K562 (cell line): Measurements from ENCODE around the gene GRB2. TPM values are rescaled to one million over a fixed set of nuclear protein-coding genes. Genes with fewer than 3 reads are reported as not detected.
A peak's percentile ranks its signal among the peaks of the same experiment; 100 is the strongest.

Experiments used
- CBX8 ChIP-seq: fragments of 200-600 bp; sonication (generic); IDR thresholded peaks from 2 replicates; pipeline ENCODE4 v1.6.1; 2012; ENCODE audit warnings: borderline replicate concordance, mixed run types, low read depth, mild to moderate bottlenecking, moderate library complexity, mixed read lengths, low read length, control low read depth, inconsistent platforms; ENCODE audit not compliant: poor library complexity, severe bottlenecking; ENCODE audit errors: extremely low read depth
- HDAC1 ChIP-seq, 2 experiments: fragments of 450-650 bp; IDR thresholded peaks; 2 replicates each; pipeline ENCODE4 v1.6.1; 2016 to 2017; ENCODE audit warnings: inconsistent platforms in 1 of 2, mild to moderate bottlenecking in 1 of 2, moderate library complexity in 1 of 2
- LEF1 ChIP-seq: fragments of 450-650 bp; IDR thresholded peaks from 2 replicates; pipeline ENCODE4 v1.6.1; 2016; ENCODE audit warnings: mild to moderate bottlenecking
- MAZ ChIP-seq, 2 experiments: fragments of 450-650 bp in 1 of 2; sonication (generic) in 1 of 2; formaldehyde crosslinking; IDR thresholded peaks in 1 of 2; conservative IDR thresholded peaks in 1 of 2; 2 replicates each; pipeline versions ENCODE4 v1.4.0 to v1.5.0; 2020; ENCODE audit warnings: mild to moderate bottlenecking in 1 of 2, missing genetic modification reagents in 1 of 2
- MIER1 ChIP-seq: fragments of 450-650 bp; IDR thresholded peaks from 2 replicates; pipeline ENCODE4 v1.6.1; 2016; ENCODE audit warnings: antibody characterized with exemption, mild to moderate bottlenecking, low read depth
- PHF8 ChIP-seq: fragments of 200-600 bp; sonication (generic); IDR thresholded peaks from 2 replicates; pipeline ENCODE4 v1.6.1; 2012; ENCODE audit warnings: mixed run types, mild to moderate bottlenecking, inconsistent platforms, low read length, moderate library complexity, borderline replicate concordance
- RBBP5 ChIP-seq: fragments of 200-600 bp; sonication (generic); IDR thresholded peaks from 2 replicates; pipeline ENCODE4 v1.6.1; 2012; ENCODE audit warnings: borderline replicate concordance, mild to moderate bottlenecking, low read length, control low read depth, inconsistent platforms; ENCODE audit not compliant: insufficient read depth, poor library complexity, severe bottlenecking
- SNIP1 ChIP-seq: fragments of 450-650 bp; IDR thresholded peaks from 2 replicates; pipeline ENCODE4 v1.7.1; 2017; ENCODE audit warnings: low read depth, mild to moderate bottlenecking
- SRSF7 ChIP-seq: fragments of 200-400 bp; formaldehyde crosslinking; optimal IDR thresholded peaks from 2 replicates; pipeline ENCODE3; 2017; ENCODE audit warnings: mild to moderate bottlenecking, low read depth, low read length
- TAF1 ChIP-seq: IDR thresholded peaks from 2 replicates; pipeline ENCODE4 v1.6.1; 2011; ENCODE audit warnings: mild to moderate bottlenecking, low read length, moderate library complexity; ENCODE audit not compliant: insufficient read depth, control insufficient read depth, severe bottlenecking; ENCODE audit errors: extremely low read depth
- ZBTB17 ChIP-seq: fragments of 450-650 bp; formaldehyde crosslinking; IDR thresholded peaks from 2 replicates; pipeline ENCODE4 v1.4.0; 2020; ENCODE audit warnings: mild to moderate bottlenecking
- ZNF140 ChIP-seq: fragments of 250-450 bp; sonication (Bioruptor Pico); IDR thresholded peaks from 2 replicates; pipeline ENCODE4 v1.8.0; 2021; ENCODE audit warnings: moderate library complexity, mild to moderate bottlenecking, inconsistent platforms
- ZNF184 ChIP-seq: sonication (generic); formaldehyde crosslinking; IDR thresholded peaks from 2 replicates; pipeline ENCODE4 v1.5.0; 2020; ENCODE audit warnings: missing genetic modification reagents
- ZNF197 ChIP-seq: fragments of 200-800 bp; sonication (Bioruptor generic); IDR thresholded peaks from 2 replicates; pipeline ENCODE4 v1.6.1; 2016; ENCODE audit warnings: low read depth, missing genetic modification characterization, missing compliant biosample characterization
- ZNF253 ChIP-seq: fragments of 250-450 bp; sonication (Bioruptor Pico); conservative IDR thresholded peaks from 2 replicates; pipeline ENCODE4 v1.6.1; 2021; ENCODE audit warnings: mild to moderate bottlenecking
- ZNF584 ChIP-seq: fragments of 200-800 bp; sonication (Bioruptor generic); IDR thresholded peaks from 2 replicates; pipeline ENCODE4 v1.6.1; 2016; ENCODE audit warnings: low read depth, mild to moderate bottlenecking, missing genetic modification characterization, missing compliant biosample characterization
- ZNF589 ChIP-seq: fragments of 200-800 bp; sonication (Bioruptor generic); IDR thresholded peaks from 2 replicates; pipeline ENCODE4 v1.6.1; 2016; ENCODE audit warnings: low read depth, missing genetic modification characterization, missing compliant biosample characterization
- polyA plus RNA-seq, 8 experiments: library from polyadenylated mRNA; depleted of rRNA in 4 of 8; stranded (reverse) in 5 of 8; unstranded in 3 of 8; fragments of >200 nt; fragmentation: Nextera tagmentation in 2 of 8; fragmentation: Illumina TruSeq in 1 of 8; extraction: Ambion mirVana in 2 of 8; extraction: Trizol in 1 of 8; gene quantifications; 2 replicates each; pipeline versions ENCODE4 v1.2.1 to v1.2.3, GENCODE V29; 2011 to 2014; ENCODE audit warnings: inconsistent platforms in 1 of 8, missing spikeins in 1 of 8
- total RNA-seq, 7 experiments: library from RNA; depleted of rRNA in 6 of 7; stranded (reverse); fragments of >200 nt in 6 of 7; fragmentation: Illumina TruSeq in 2 of 7; extraction: Trizol in 2 of 7; gene quantifications; 2 replicates each; pipeline versions ENCODE4 v1.2.1 to v1.2.3, GENCODE V29; 2011 to 2021; ENCODE audit warnings: low replicate concordance in 1 of 7
- TF ChIP-seq, protein P1 (sequence below): IDR thresholded peaks from 3 replicates; pipeline ENCODE4 v1.6.1; 2011; ENCODE audit warnings: borderline replicate concordance, mild to moderate bottlenecking; ENCODE audit not compliant: insufficient read length, insufficient read depth
- TF ChIP-seq, protein P2 (sequence below), 2 experiments: fragments of 450-650 bp in 1 of 2; sonication (generic) in 1 of 2; formaldehyde crosslinking in 1 of 2; IDR thresholded peaks in 1 of 2; conservative IDR thresholded peaks in 1 of 2; 2 replicates each; pipeline versions ENCODE4 v1.6.1 to v1.8.1; 2016 to 2023; ENCODE audit warnings: mild to moderate bottlenecking in 2 of 2, moderate library complexity in 2 of 2, inconsistent platforms in 1 of 2, missing genetic modification reagents in 1 of 2
- TF ChIP-seq, protein P3 (sequence below): fragments of 450-650 bp; IDR thresholded peaks from one replicate; pipeline ENCODE4 v1.6.1; 2018; ENCODE audit warnings: mild to moderate bottlenecking, moderate library complexity; ENCODE audit not compliant: partially characterized antibody
- TF ChIP-seq, protein P4 (sequence below): IDR thresholded peaks from 2 replicates; pipeline ENCODE4 v1.6.1; 2014; ENCODE audit warnings: antibody characterized with exemption

GRB2 gene
- total and polyA plus RNA-seq, 9 of the 15 experiments (the other 6 are each of a cell fraction or from before 2014, with no cell fraction given): 57.2 to 136 (median 84.8) TPM

DNA sequence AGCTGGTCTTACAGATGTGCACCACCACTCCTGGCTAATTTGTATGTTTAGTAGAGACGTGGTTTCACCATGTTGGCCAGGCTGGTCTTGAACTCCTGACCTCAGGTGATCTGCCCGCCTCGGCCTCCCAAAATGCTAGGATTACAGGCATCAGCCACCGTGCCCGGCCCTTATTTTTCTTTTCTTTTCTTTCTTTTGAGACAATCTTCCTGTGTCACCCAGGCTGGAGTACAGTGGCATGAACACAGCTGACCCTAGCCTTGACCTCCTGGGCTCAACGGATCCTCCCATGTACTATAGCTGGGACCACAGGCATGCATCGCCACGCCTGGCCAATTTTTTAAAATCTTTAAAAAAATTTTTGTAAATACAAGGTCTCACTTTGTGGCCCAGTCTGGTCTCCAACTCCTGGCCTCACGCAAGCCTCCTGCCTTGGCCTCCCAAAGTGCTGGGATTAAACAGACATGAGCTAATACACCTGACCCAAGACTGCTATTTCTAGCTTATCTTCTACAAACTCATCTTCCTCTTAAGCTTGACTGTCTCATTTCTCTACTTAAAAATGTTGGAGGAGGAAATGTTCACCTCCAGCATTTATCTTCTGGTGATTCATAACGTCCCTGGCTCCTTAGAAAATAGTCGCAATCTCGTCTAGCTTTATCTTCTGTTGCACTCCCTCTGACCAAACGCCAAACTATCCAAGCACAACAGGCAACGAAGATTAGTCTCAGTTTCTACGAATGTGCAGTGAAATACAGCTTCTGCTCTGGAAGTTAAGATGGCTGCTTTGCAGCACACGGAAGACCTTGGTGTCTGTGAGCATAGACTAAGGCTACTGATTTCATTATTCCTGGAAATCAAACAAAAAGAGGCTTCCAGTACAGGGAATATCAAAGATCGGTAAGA is 42.7 kb upstream of the GRB2 start (continued):
- TF ChIP-seq, protein P1, sequence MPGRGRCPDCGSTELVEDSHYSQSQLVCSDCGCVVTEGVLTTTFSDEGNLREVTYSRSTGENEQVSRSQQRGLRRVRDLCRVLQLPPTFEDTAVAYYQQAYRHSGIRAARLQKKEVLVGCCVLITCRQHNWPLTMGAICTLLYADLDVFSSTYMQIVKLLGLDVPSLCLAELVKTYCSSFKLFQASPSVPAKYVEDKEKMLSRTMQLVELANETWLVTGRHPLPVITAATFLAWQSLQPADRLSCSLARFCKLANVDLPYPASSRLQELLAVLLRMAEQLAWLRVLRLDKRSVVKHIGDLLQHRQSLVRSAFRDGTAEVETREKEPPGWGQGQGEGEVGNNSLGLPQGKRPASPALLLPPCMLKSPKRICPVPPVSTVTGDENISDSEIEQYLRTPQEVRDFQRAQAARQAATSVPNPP: no peak
- TF ChIP-seq PHF8: no peak
- peak; percentile 62; the same call in 1 of the 2 replicates for TF ChIP-seq LEF1
- TF ChIP-seq ZBTB17 (CRISPR knock-in tag): no peak
- TF ChIP-seq ZNF589 (CRISPR knock-in tag): peak; percentile 60; the same call in 1 of the 2 replicates
- TF ChIP-seq SRSF7: no peak
- TF ChIP-seq, protein P2, sequence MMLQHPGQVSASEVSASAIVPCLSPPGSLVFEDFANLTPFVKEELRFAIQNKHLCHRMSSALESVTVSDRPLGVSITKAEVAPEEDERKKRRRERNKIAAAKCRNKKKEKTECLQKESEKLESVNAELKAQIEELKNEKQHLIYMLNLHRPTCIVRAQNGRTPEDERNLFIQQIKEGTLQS (IDR thresholded peaks at IDR 0.05): peak; percentile 81
- TF ChIP-seq, protein P2 (CRISPR knock-in tag; conservative IDR thresholded peaks at IDR 0.05): no peak
- no peak for TF ChIP-seq ZNF197
- no peak for TF ChIP-seq ZNF184 (CRISPR knock-in tag)
- TF ChIP-seq, protein P3, sequence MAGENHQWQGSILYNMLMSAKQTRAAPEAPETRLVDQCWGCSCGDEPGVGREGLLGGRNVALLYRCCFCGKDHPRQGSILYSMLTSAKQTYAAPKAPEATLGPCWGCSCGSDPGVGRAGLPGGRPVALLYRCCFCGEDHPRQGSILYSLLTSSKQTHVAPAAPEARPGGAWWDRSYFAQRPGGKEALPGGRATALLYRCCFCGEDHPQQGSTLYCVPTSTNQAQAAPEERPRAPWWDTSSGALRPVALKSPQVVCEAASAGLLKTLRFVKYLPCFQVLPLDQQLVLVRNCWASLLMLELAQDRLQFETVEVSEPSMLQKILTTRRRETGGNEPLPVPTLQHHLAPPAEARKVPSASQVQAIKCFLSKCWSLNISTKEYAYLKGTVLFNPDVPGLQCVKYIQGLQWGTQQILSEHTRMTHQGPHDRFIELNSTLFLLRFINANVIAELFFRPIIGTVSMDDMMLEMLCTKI: no peak
- no peak for TF ChIP-seq RBBP5
- no peak for TF ChIP-seq CBX8
- no peak for TF ChIP-seq SNIP1
- TF ChIP-seq TAF1: peak; percentile 46
- no peak; the same call in 1 of the 2 replicates for TF ChIP-seq ZNF584 (CRISPR knock-in tag)
- TF ChIP-seq MAZ (CRISPR knock-in tag; conservative IDR thresholded peaks at IDR 0.05 in 1 of 2, IDR thresholded peaks at IDR 0.05 in 1 of 2): no peak
- TF ChIP-seq MIER1: no peak
- TF ChIP-seq, protein P4, sequence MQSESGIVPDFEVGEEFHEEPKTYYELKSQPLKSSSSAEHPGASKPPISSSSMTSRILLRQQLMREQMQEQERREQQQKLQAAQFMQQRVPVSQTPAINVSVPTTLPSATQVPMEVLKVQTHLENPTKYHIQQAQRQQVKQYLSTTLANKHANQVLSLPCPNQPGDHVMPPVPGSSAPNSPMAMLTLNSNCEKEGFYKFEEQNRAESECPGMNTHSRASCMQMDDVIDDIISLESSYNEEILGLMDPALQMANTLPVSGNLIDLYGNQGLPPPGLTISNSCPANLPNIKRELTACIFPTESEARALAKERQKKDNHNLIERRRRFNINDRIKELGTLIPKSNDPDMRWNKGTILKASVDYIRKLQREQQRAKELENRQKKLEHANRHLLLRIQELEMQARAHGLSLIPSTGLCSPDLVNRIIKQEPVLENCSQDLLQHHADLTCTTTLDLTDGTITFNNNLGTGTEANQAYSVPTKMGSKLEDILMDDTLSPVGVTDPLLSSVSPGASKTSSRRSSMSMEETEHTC: no peak
- TF ChIP-seq ZNF140 (CRISPR knock-in tag): no peak
- TF ChIP-seq HDAC1 (IDR thresholded peaks at IDR 0.05): peak; percentile 17 to 97; a peak in 2 of 4 replicates
- TF ChIP-seq ZNF253: no peak
